PC-3 (cell line): ENCODE results near the gene MORN5. TPM values are rescaled to one million over a fixed set of nuclear protein-coding genes. Genes with fewer than 3 reads are reported as not detected.

Source experiments
- ATAC-seq: fragments of 200-7000 bp; cut with Tn5 transposase; 2 replicates; pipeline ENCODE4 v1.9.1; 2020; ENCODE audit warnings: mild to moderate bottlenecking, moderate library complexity
- BruUV-seq: library from RNA; stranded (reverse); fragments of 400-500 nt; replicated peaks from 2 replicates; lab custom pipeline; 2021; lab: Mats Ljungman, UMichigan
- CTCF ChIA-PET: fragments of 300-600 bp; sonication (Branson Sonifier 250); formaldehyde crosslinking; loops from one replicate; lab custom pipeline; 2022; ENCODE audit warnings: antibody characterized with exemption; lab: Charles Lee
- POLR2A ChIA-PET: fragments of 300-600 bp; sonication (Branson Sonifier 250); formaldehyde crosslinking; loops from one replicate; lab custom pipeline; 2022; ENCODE audit warnings: antibody characterized with exemption; ENCODE audit not compliant: unreplicated experiment; lab: Charles Lee
- DNase-seq: peaks from one replicate; pipeline ENCODE4 v3.0.0-alpha.2; 2015
- H2AFZ ChIP-seq: fragments of 300-600 bp; sonication (generic); 2 replicates; pipeline ENCODE4 v1.6.0; 2016; ENCODE audit warnings: antibody characterized with exemption, low read length
- H3F3A ChIP-seq: fragments of 300-600 bp; sonication (generic); one replicate; pipeline ENCODE4 v1.6.0; 2017; ENCODE audit warnings: antibody characterized with exemption, low read length, control low read depth, mild to moderate bottlenecking; ENCODE audit not compliant: unreplicated experiment
- H3K27ac ChIP-seq: fragments of 300-600 bp; sonication (generic); 2 replicates; pipeline ENCODE4 v1.5.1; 2016; ENCODE audit warnings: mild to moderate bottlenecking, low read length
- H3K27me3 ChIP-seq: fragments of 300-600 bp; sonication (generic); 2 replicates; pipeline ENCODE4 v1.6.1; 2016; ENCODE audit warnings: low read length, mixed read lengths
- H3K36me3 ChIP-seq: fragments of 300-600 bp; sonication (generic); 2 replicates; pipeline ENCODE4 v1.6.1; 2016; ENCODE audit warnings: low read depth, mixed run types, low read length, mixed read lengths
- H3K4me1 ChIP-seq: fragments of 300-600 bp; sonication (generic); 2 replicates; pipeline ENCODE4 v1.5.1; 2016; ENCODE audit warnings: low read length; ENCODE audit not compliant: insufficient read depth
- H3K4me2 ChIP-seq: fragments of 300-600 bp; sonication (generic); 2 replicates; pipeline ENCODE4 v1.6.0; 2016; ENCODE audit warnings: low read length
- H3K4me3 ChIP-seq: fragments of 300-600 bp; sonication (generic); 2 replicates; pipeline ENCODE4 v1.5.1; 2016; ENCODE audit warnings: mild to moderate bottlenecking, low read length, mixed read lengths
- H3K79me2 ChIP-seq: fragments of 300-600 bp; sonication (generic); 2 replicates; pipeline ENCODE4 v1.6.1; 2017; ENCODE audit warnings: low read length, mixed read lengths
- H3K9ac ChIP-seq: fragments of 300-600 bp; sonication (generic); 2 replicates; pipeline ENCODE4 v1.6.0; 2016; ENCODE audit warnings: mild to moderate bottlenecking, low read length
- H3K9me2 ChIP-seq: fragments of 300-600 bp; sonication (generic); replicated peaks from 2 replicates; pipeline ENCODE4 v1.6.1; 2016; ENCODE audit warnings: mixed run types, low read length, mixed read lengths
- H3K9me3 ChIP-seq: fragments of 300-600 bp; sonication (generic); 2 replicates; pipeline ENCODE4 v1.6.1; 2016; ENCODE audit warnings: low read length, mixed read lengths
- H4K20me1 ChIP-seq: fragments of 300-600 bp; sonication (generic); 2 replicates; pipeline ENCODE4 v1.6.1; 2016; ENCODE audit warnings: low read length, mixed read lengths
- CTCF ChIP-seq: fragments of 300-600 bp; sonication (generic); conservative IDR thresholded peaks from 2 replicates; pipeline ENCODE4 v1.5.1; 2017; ENCODE audit warnings: antibody characterized with exemption, low read depth, mild to moderate bottlenecking, low read length
- EZH2 ChIP-seq: fragments of 300-600 bp; sonication (generic); IDR thresholded peaks from one replicate; pipeline ENCODE4 v1.6.1; 2017; ENCODE audit warnings: antibody characterized with exemption, mild to moderate bottlenecking, low read length; ENCODE audit not compliant: unreplicated experiment
- EZH2phosphoT487 ChIP-seq: fragments of 300-600 bp; sonication (generic); IDR thresholded peaks from 2 replicates; pipeline ENCODE4 v1.6.1; 2018; ENCODE audit warnings: mild to moderate bottlenecking, antibody characterized with exemption, low read length, borderline replicate concordance
- intact Hi-C: fragments of 100-400 bp; cut with micrococcal nuclease; formaldehyde crosslinking; loops from 2 replicates; pipeline ENCODE4 v1.9.0; 2023
- total RNA-seq: library from RNA; depleted of rRNA; stranded (reverse); fragments of >200 nt; gene quantifications from 2 replicates; pipeline ENCODE4 v1.2.3, GENCODE V29; 2014

MORN5 gene
- total RNA-seq, 1 experiment from 2014 or later: not detected

DNA sequence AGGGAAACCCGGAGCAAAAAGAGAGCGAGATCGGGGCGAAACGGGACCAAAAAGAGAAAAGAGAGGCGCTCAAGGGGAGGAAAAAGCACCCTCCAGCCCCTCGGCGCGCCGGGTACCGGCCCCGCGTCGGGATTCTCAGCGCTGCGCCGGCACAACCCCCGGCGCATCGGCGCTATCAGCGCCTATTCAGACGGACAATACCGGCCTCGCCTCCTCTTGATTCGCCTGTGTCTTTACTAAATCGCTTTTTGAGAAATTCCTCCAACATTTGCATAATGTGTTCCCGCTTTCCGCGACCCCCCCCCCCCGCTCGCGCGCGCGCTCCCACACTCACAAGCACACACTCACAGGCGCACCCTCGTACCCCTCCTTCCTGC is 68.5 kb downstream of the MORN5 start:
- intact Hi-C loops: loop anchor here (5.0 kb wide), 1 partner anchor 101 kb away; no protein-coding TSS in a partner anchor
- H3K4me1 ChIP-seq: 0 out of 2 replicates have a peak, but pooled peaks cover 5% of the 10 kb centered on the region
- ATAC-seq: peak; percentile 30; the same call in 1 of the 2 replicates
- no peak overlapping the region for H3K27ac ChIP-seq
- H3K9me3 ChIP-seq: no peaks in the 10 kb centered on the region
- TF ChIP-seq CTCF (no peak), EZH2 (no peak), EZH2phosphoT487 (no peak; the same call in 1 of the 2 replicates)
- H2AFZ ChIP-seq: peak overlapping the region; percentile 87
- no peaks in the 10 kb centered on the region for H3F3A ChIP-seq
- no peaks in the 10 kb centered on the region for H3K9me2 ChIP-seq
- POLR2A ChIA-PET: no interaction called here
- no peak overlapping the region; the same call in 1 of the 2 replicates for H3K9ac ChIP-seq
- DNase-seq: no peak
- no peaks in the 10 kb centered on the region for H3K27me3 ChIP-seq
- no TSS peak for BruUV-seq
- peak overlapping the region; percentile 87 for H3K4me2 ChIP-seq
- peak overlapping the region; percentile 73 for H3K4me3 ChIP-seq
- H3K79me2 ChIP-seq: no peaks in the 10 kb centered on the region
- CTCF ChIA-PET: interaction anchor here (0.6 kb wide), 1 partner anchor 129 kb away, joined by 4 read pairs; no protein-coding TSS in a partner anchor
- no peaks in the 10 kb centered on the region for H4K20me1 ChIP-seq
- no peaks in the 10 kb centered on the region for H3K36me3 ChIP-seq

DNA sequence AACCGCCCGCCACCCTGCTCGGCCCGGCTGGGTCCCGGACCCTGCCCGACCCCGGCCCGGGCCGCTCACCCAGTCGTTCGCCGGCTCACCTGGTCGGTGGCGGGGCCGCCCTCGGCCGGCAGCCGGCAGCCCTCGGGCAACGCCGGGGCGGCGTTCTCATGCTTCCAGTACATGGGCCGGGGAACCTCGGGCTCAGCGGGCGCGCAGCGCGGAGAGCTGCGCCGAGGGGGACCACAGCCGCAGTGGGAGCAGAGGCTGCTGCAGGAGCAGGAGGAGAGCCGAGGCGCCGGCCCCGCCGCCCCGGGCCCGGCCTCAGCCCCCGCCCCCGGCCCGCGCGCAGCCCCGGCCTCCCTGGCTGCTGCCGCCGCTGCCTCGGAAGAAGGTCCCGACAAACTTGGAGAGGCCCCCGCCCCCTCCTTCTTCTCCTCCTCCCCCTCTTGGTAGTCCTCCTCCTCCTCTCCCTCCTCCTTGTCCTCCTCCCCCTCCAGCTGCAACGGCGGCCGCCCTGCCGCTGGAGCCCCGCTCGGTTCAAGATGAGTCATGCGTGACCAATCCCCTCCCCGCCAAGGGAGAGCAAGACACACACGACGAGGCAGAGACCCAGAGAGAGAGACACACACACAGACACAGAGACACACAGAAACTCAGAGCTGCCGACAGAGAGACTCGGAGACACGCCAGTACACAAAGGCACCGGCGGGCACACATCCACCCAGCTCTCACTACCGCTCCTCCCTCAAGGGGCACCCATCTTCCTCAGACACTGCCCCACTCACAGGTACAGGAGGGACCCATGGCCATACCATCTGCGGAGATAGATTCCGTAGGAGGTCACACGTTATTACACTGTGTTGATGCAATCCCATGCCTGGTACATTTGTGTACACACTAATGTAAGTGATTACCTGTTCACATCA is 69.1 kb downstream of the MORN5 start, which contains the start of gene LHX6:
TSS of gene LHX6 (minus strand) at position 390 of the 917 bp plus-strand sequence. CDS start at position 173, 217 bp downstream.
- no peak for TF ChIP-seq CTCF
- TF ChIP-seq EZH2: no peak
- TF ChIP-seq EZH2phosphoT487: no peak
- peak; percentile 38 for DNase-seq
- Histone ChIP-seq H3K27ac (no peak within 1 kb of the TSS), H3K4me2 (peak within 1 kb of the TSS; percentile 94), H3K27me3 (no peaks in the 10 kb centered on the region), H4K20me1 (no peaks in the 10 kb centered on the region), H2AFZ (peak within 1 kb of the TSS; percentile 87), H3K9me2 (no peaks in the 10 kb centered on the region), H3K9me3 (no peaks in the 10 kb centered on the region), H3F3A (no peaks in the 10 kb centered on the region), H3K79me2 (no peaks in the 10 kb centered on the region), H3K4me1 (0 out of 2 replicates have a peak, but pooled peaks cover 5% of the 10 kb centered on the region), H3K9ac (no peak within 1 kb of the TSS; the same call in 1 of the 2 replicates), H3K36me3 (no peaks in the 10 kb centered on the region), H3K4me3 (peak within 1 kb of the TSS; percentile 73)
- CTCF ChIA-PET: no interaction called here
- peak; percentile 56 for ATAC-seq
- POLR2A ChIA-PET: no interaction called here
- intact Hi-C loops: loop anchor here (5.0 kb wide), 1 partner anchor 102 kb away; no protein-coding TSS in a partner anchor
- BruUV-seq: no TSS peak
